Measurements from ENCODE around the gene LCORL.
A peak's percentile ranks its signal among the peaks of the same experiment; 100 is the strongest.
"Not testable (repeated sequence)": the region's sequence is repeated elsewhere in the genome, so short reads cannot be mapped to it uniquely, and the experiment has no call there.

LCORL gene

GRCh38 chr4:17850295-17850694 is 171.3 kb downstream of the LCORL start:
- H3K4me3 ChIP-seq (ENCODE audit: low read depth in 1 of 2, low read length in 2 of 2); H3K9me3 ChIP-seq (ENCODE audit: control insufficient read depth in 1 of 2, low read length in 2 of 2); H3K36me3 ChIP-seq (ENCODE audit: control insufficient read depth in 1 of 2, insufficient read depth in 2 of 2, low read length in 2 of 2); H3K27me3 ChIP-seq (ENCODE audit: low read depth, low read length); H3K4me1 ChIP-seq (ENCODE audit: control insufficient read depth in 1 of 2, insufficient read depth in 2 of 2, low read length in 2 of 2); H3K27ac ChIP-seq (ENCODE audit: low read length): not testable (repeated sequence)

DNA sequence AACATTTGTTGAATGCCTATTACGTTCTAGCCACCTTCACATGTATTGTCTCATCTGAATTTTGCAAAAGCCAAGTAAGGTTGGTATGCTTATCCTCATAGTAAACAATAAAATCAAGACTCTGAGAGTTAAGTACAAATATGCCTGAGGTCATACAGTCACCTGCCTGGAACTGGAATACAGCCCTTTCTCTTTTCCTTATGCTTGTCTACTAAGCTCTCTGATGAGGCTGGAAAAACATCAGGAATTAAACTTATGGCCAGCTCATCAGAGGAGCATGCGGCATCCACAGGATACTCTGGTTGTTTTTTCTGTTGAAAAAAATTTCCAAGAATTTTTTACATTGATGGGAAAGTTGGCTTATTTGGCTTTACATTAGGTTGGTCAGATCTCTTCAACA is 175.3 kb downstream of the LCORL start:
- Histone ChIP-seq H3K27ac (ENCODE audit: low read length) (no peak overlapping the region), H3K36me3 (ENCODE audit: control insufficient read depth in 1 of 2, insufficient read depth in 2 of 2, low read length in 2 of 2) (no peaks in the 10 kb centered on the region), H3K9me3 (ENCODE audit: control insufficient read depth in 1 of 2, low read length in 2 of 2) (no peaks in the 10 kb centered on the region), H3K4me1 (ENCODE audit: control insufficient read depth in 1 of 2, insufficient read depth in 2 of 2, low read length in 2 of 2) (no peaks in the 10 kb centered on the region), H3K27me3 (ENCODE audit: low read depth, low read length) (no peaks in the 10 kb centered on the region), H3K4me3 (ENCODE audit: low read depth in 1 of 2, low read length in 2 of 2) (no peak overlapping the region)

DNA sequence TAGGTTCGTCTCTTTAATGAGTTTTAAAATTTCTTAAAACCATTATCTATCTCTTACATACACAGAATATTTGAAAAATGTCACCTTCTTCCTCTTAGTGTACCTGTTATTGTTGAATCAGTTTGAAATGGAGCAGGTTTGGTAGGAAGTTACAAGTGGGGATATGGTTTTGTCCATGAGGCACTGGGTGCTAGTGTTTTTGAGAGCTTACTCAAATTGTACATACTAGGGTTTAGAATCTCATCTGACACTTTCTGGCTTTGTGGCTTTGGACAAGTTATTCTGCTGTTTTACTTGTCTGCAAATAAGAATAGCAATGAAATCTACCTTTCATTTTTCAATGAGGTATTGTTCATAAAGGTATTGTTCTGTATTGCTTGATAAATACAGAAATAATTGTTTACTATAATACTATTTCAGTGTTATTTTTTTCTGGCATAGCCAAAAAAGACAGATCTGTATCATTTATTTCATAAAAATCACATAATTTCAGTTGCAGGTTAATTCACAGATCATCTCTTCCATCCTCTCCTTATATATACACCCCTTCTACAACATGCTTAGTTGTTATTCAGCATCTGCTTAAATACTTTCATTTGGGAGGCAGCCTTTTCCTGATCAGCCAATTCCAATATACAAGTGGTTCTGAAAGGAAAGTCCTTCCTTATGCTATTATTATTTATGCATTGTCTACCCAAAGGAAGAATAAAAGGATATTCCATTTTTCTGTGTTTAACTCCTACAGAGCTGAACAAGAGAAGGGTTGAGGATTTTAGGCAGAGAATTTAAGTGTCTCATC is 197.5 kb downstream of the LCORL start:
- no peaks in the 10 kb centered on the region for H3K36me3 ChIP-seq (ENCODE audit: control insufficient read depth in 1 of 2, insufficient read depth in 2 of 2, low read length in 2 of 2)
- H3K27me3 ChIP-seq (ENCODE audit: low read depth, low read length), result no peaks in the 10 kb centered on the region
- H3K4me1 ChIP-seq (ENCODE audit: control insufficient read depth in 1 of 2, insufficient read depth in 2 of 2, low read length in 2 of 2), result no peaks in the 10 kb centered on the region
- H3K4me3 ChIP-seq (ENCODE audit: low read depth in 1 of 2, low read length in 2 of 2), result no peak overlapping the region
- no peaks in the 10 kb centered on the region for H3K9me3 ChIP-seq (ENCODE audit: control insufficient read depth in 1 of 2, low read length in 2 of 2)
- H3K27ac ChIP-seq (ENCODE audit: low read length), result no peak overlapping the region

GRCh38 chr4:17817027-17817426 is 204.5 kb downstream of the LCORL start:
- Histone ChIP-seq H3K9me3 (ENCODE audit: control insufficient read depth in 1 of 2, low read length in 2 of 2) (no peaks in the 10 kb centered on the region), H3K27me3 (ENCODE audit: low read depth, low read length) (no peaks in the 10 kb centered on the region), H3K36me3 (ENCODE audit: control insufficient read depth in 1 of 2, insufficient read depth in 2 of 2, low read length in 2 of 2) (no peaks in the 10 kb centered on the region), H3K4me1 (ENCODE audit: control insufficient read depth in 1 of 2, insufficient read depth in 2 of 2, low read length in 2 of 2) (no peaks in the 10 kb centered on the region), H3K27ac (ENCODE audit: low read length) (no peak overlapping the region), H3K4me3 (ENCODE audit: low read depth in 1 of 2, low read length in 2 of 2) (no peak overlapping the region)

DNA sequence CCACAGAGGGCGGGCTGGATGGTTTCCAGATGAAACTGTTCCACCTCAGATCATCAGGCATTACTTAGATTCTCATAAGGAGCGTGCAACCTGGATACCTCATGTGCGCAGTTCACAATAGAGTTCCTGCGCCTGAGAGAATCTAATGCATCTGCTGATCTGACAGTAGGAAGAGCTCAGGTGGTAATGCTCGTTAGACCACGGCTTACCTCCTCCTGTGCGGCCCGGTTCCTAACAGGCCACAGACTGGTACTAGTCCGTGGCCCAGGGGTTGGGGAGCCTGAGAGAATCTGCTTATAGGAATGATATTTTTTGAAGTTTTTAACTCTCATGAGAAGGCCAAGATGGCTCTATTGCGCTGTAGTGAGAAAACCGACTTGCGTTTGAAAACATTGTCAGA is 205.4 kb downstream of the LCORL start:
- no peaks in the 10 kb centered on the region for H3K27me3 ChIP-seq (ENCODE audit: low read depth, low read length)
- no peak overlapping the region for H3K27ac ChIP-seq (ENCODE audit: low read length)
- H3K4me1 ChIP-seq (ENCODE audit: control insufficient read depth in 1 of 2, insufficient read depth in 2 of 2, low read length in 2 of 2), result peaks cover 0 to 2% of the 10 kb centered on the region in 2 donors
- H3K9me3 ChIP-seq (ENCODE audit: control insufficient read depth in 1 of 2, low read length in 2 of 2), result no peaks in the 10 kb centered on the region
- H3K36me3 ChIP-seq (ENCODE audit: control insufficient read depth in 1 of 2, insufficient read depth in 2 of 2, low read length in 2 of 2), result no peaks in the 10 kb centered on the region
- no peak overlapping the region for H3K4me3 ChIP-seq (ENCODE audit: low read depth in 1 of 2, low read length in 2 of 2)

DNA sequence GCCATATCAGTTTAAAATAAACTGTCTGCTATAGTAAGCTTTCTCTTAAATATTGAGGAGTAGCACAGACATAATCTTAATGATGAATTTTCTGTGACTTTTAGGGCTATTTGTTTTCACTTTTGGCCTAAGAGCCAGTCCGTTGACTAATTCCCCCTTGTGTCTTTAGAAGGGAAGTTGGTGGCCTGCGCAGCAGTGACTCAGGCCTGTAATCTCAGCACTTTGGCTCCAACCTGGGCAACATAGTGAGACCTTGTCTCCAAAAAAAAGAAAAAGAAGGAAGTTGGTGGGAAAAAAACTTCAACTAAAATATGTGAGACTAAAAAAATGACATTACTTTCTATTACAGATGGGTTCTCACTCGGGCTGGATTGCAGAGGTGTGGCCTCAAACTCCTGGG is 207.4 kb downstream of the LCORL start:
- no peak overlapping the region for H3K27ac ChIP-seq (ENCODE audit: low read length)
- peaks cover 0 to 4% of the 10 kb centered on the region in 2 donors for H3K36me3 ChIP-seq (ENCODE audit: control insufficient read depth in 1 of 2, insufficient read depth in 2 of 2, low read length in 2 of 2)
- no peaks in the 10 kb centered on the region for H3K9me3 ChIP-seq (ENCODE audit: control insufficient read depth in 1 of 2, low read length in 2 of 2)
- H3K27me3 ChIP-seq (ENCODE audit: low read depth, low read length), result no peaks in the 10 kb centered on the region
- no peak overlapping the region for H3K4me3 ChIP-seq (ENCODE audit: low read depth in 1 of 2, low read length in 2 of 2)
- peaks cover 4 to 11% of the 10 kb centered on the region in 2 donors for H3K4me1 ChIP-seq (ENCODE audit: control insufficient read depth in 1 of 2, insufficient read depth in 2 of 2, low read length in 2 of 2)

- Histone ChIP-seq H3K9me3 (ENCODE audit: control insufficient read depth in 1 of 2, low read length in 2 of 2) (no peaks in the 10 kb centered on the region), H3K4me1 (ENCODE audit: control insufficient read depth in 1 of 2, insufficient read depth in 2 of 2, low read length in 2 of 2) (peaks cover 11 to 24% of the 10 kb centered on the region in 2 donors), H3K27me3 (ENCODE audit: low read depth, low read length) (no peaks in the 10 kb centered on the region), H3K36me3 (ENCODE audit: control insufficient read depth in 1 of 2, insufficient read depth in 2 of 2, low read length in 2 of 2) (peaks cover 0 to 4% of the 10 kb centered on the region in 2 donors), H3K27ac (ENCODE audit: low read length) (no peak overlapping the region), H3K4me3 (ENCODE audit: low read depth in 1 of 2, low read length in 2 of 2) (no peak overlapping the region)
These were observed 208.8 kb downstream of the LCORL start for GRCh38 chr4:17812801-17813200.

GRCh38 chr4:17812125-17812524 is 209.4 kb downstream of the LCORL start:
- Histone ChIP-seq H3K9me3 (ENCODE audit: control insufficient read depth in 1 of 2, low read length in 2 of 2) (no peaks in the 10 kb centered on the region), H3K4me1 (ENCODE audit: control insufficient read depth in 1 of 2, insufficient read depth in 2 of 2, low read length in 2 of 2) (peaks cover 14 to 31% of the 10 kb centered on the region in 2 donors), H3K27ac (ENCODE audit: low read length) (no peak overlapping the region), H3K36me3 (ENCODE audit: control insufficient read depth in 1 of 2, insufficient read depth in 2 of 2, low read length in 2 of 2) (peaks cover 0 to 4% of the 10 kb centered on the region in 2 donors), H3K4me3 (ENCODE audit: low read depth in 1 of 2, low read length in 2 of 2) (no peak overlapping the region), H3K27me3 (ENCODE audit: low read depth, low read length) (no peaks in the 10 kb centered on the region)

DNA sequence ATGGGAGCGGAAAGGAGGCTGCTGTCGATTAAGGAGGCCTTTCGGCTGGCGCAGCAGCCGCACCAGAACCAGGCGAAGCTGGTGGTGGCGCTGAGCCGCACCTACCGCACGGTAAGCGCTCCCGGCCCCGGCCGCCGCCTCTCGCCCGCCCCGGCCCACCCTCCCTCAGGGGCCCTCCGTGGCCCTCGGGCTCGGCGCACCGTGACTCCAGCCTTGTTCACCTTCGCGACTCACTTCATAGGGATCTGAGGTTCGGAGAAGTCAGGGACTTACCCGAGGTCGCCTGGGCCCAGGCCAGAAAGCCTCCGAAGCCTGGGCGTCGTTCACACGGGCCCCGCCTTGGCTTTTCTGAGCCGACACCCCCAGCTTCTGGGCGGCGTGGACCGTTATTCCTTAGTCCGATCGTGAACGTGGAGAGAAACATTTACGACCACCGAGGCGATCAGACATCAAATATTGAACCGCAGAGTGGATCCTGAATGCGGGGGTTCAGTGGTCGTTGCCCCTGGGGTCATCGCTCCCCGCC is 210.4 kb downstream of the LCORL start:
- H3K27ac ChIP-seq (ENCODE audit: low read length), result no peak overlapping the region
- H3K4me3 ChIP-seq (ENCODE audit: low read depth in 1 of 2, low read length in 2 of 2), result peak overlapping the region; percentile 94 to 96
- no peaks in the 10 kb centered on the region for H3K9me3 ChIP-seq (ENCODE audit: control insufficient read depth in 1 of 2, low read length in 2 of 2)
- no peaks in the 10 kb centered on the region for H3K27me3 ChIP-seq (ENCODE audit: low read depth, low read length)
- peaks cover 18 to 36% of the 10 kb centered on the region in 2 donors for H3K4me1 ChIP-seq (ENCODE audit: control insufficient read depth in 1 of 2, insufficient read depth in 2 of 2, low read length in 2 of 2)
- peaks cover 0 to 4% of the 10 kb centered on the region in 2 donors for H3K36me3 ChIP-seq (ENCODE audit: control insufficient read depth in 1 of 2, insufficient read depth in 2 of 2, low read length in 2 of 2)

- Histone ChIP-seq H3K36me3 (ENCODE audit: control insufficient read depth in 1 of 2, insufficient read depth in 2 of 2, low read length in 2 of 2) (peaks cover 0 to 4% of the 10 kb centered on the region in 2 donors), H3K27me3 (ENCODE audit: low read depth, low read length) (no peaks in the 10 kb centered on the region), H3K27ac (ENCODE audit: low read length) (peak within 1 kb of the TSS; percentile 98), H3K9me3 (ENCODE audit: control insufficient read depth in 1 of 2, low read length in 2 of 2) (no peaks in the 10 kb centered on the region), H3K4me1 (ENCODE audit: control insufficient read depth in 1 of 2, insufficient read depth in 2 of 2, low read length in 2 of 2) (peaks cover 18 to 36% of the 10 kb centered on the region in 2 donors), H3K4me3 (ENCODE audit: low read depth in 1 of 2, low read length in 2 of 2) (peak within 1 kb of the TSS; percentile 94 to 96)
These were observed 211.1 kb downstream of the LCORL start, which contains the start of the genes DCAF16 and NCAPG for GRCh38 chr4:17810260-17811077. TSS of gene DCAF16 (minus strand) at chr4:17810757. CDS start at chr4:17804141, 6,616 bp downstream. TSS of gene NCAPG (plus strand) at chr4:17810979. CDS start at chr4:17811078, 99 bp downstream.

- Histone ChIP-seq H3K27ac (ENCODE audit: low read length) (peak overlapping the region; percentile 98), H3K27me3 (ENCODE audit: low read depth, low read length) (no peaks in the 10 kb centered on the region), H3K4me3 (ENCODE audit: low read depth in 1 of 2, low read length in 2 of 2) (peak overlapping the region; percentile 94 to 96), H3K36me3 (ENCODE audit: control insufficient read depth in 1 of 2, insufficient read depth in 2 of 2, low read length in 2 of 2) (peaks cover under 1 to 5% of the 10 kb centered on the region in 2 donors), H3K4me1 (ENCODE audit: control insufficient read depth in 1 of 2, insufficient read depth in 2 of 2, low read length in 2 of 2) (peaks cover 18 to 36% of the 10 kb centered on the region in 2 donors), H3K9me3 (ENCODE audit: control insufficient read depth in 1 of 2, low read length in 2 of 2) (no peaks in the 10 kb centered on the region)
These were observed 211.9 kb downstream of the LCORL start for GRCh38 chr4:17809667-17810066.

Data from muscle layer of duodenum (tissue), 2 donors.